Endothelial cell of umbilical vein (primary cell): Measurements from ENCODE around the gene BCAS3. TPM values are rescaled to one million over a fixed set of nuclear protein-coding genes. Genes with fewer than 3 reads are reported as not detected.

Source experiments
- BruUV-seq: library from RNA; stranded (reverse); fragments of 400-500 nt; replicated peaks from 2 replicates; lab custom pipeline; 2021; lab: Mats Ljungman, UMichigan
- CTCF ChIA-PET: fragments of 300-600, 350-600 bp; sonication (Branson Sonifier 250); formaldehyde crosslinking; loops from one replicate; lab custom pipeline; 2021; ENCODE audit warnings: antibody characterized with exemption, inconsistent platforms; lab: Charles Lee
- POLR2A ChIA-PET: fragments of 300-600, 350-600 bp; sonication (Branson Sonifier 250); formaldehyde crosslinking; loops from one replicate; lab custom pipeline; 2021; ENCODE audit warnings: antibody characterized with exemption, inconsistent platforms; lab: Charles Lee
- DNase-seq: peaks from one replicate; pipeline ENCODE4 v3.0.0-alpha.2; 2011; ENCODE audit warnings: low read depth, low spot score
- FAIRE-seq: peaks from 2 replicates; lab custom pipeline; 2011; peaks lifted over from hg19 to GRCh38; lab: Jason Lieb, UNC
- H2AFZ ChIP-seq: 2 replicates; pipeline ENCODE4 v1.6.0; 2012; ENCODE audit warnings: low read depth, low read length, control low read depth, inconsistent platforms
- H3K27ac ChIP-seq: 2 replicates; pipeline ENCODE4 v1.5.1; 2011; ENCODE audit warnings: low read depth, mild to moderate bottlenecking, control low read depth, low read length, moderate library complexity; ENCODE audit not compliant: insufficient read depth
- H3K27me3 ChIP-seq, 2 experiments: 2 replicates each; pipeline versions ENCODE4 v1.6.0 to v1.6.1; 2011; ENCODE audit warnings: low read length in 2 of 2, mixed read lengths in 1 of 2; ENCODE audit not compliant: control insufficient read depth in 2 of 2, insufficient read depth in 2 of 2
- H3K36me3 ChIP-seq, 2 experiments: 2 replicates in 1 of 2; 3 replicates in 1 of 2; pipeline ENCODE4 v1.5.1; 2011; ENCODE audit warnings: low read length in 2 of 2, mild to moderate bottlenecking in 1 of 2, moderate library complexity in 1 of 2; ENCODE audit not compliant: control insufficient read depth in 2 of 2, insufficient read depth in 2 of 2; ENCODE audit errors: extremely low read depth in 1 of 2
- H3K4me1 ChIP-seq: 3 replicates; pipeline ENCODE4 v1.5.1; 2011; ENCODE audit warnings: mild to moderate bottlenecking, low read length; ENCODE audit not compliant: control insufficient read depth, insufficient read depth; ENCODE audit errors: extremely low read depth
- H3K4me2 ChIP-seq: 2 replicates; pipeline ENCODE4 v1.6.1; 2011; ENCODE audit warnings: low read length, control low read depth, mixed read lengths; ENCODE audit not compliant: insufficient read depth
- H3K4me3 ChIP-seq, 3 experiments: fragments of 200-600 bp in 1 of 3; sonication (generic), shearing (Covaris generic) in 1 of 3; replicated peaks in 1 of 3; 2 replicates each; pipeline ENCODE4 v1.5.1; 2011 to 2016; ENCODE audit warnings: control low read depth in 3 of 3, low read length in 3 of 3, mild to moderate bottlenecking in 2 of 3, inconsistent platforms in 1 of 3, low read depth in 1 of 3, moderate library complexity in 1 of 3; ENCODE audit not compliant: insufficient read depth in 1 of 3
- H3K79me2 ChIP-seq: 2 replicates; pipeline ENCODE4 v1.6.0; 2012; ENCODE audit warnings: low read length, inconsistent platforms; ENCODE audit not compliant: control insufficient read depth, insufficient read depth
- H3K9ac ChIP-seq: replicated peaks from 2 replicates; pipeline ENCODE3; 2011; ENCODE audit warnings: low read length, control low read depth; ENCODE audit not compliant: insufficient read depth; ENCODE audit errors: extremely low read depth
- H3K9me1 ChIP-seq: replicated peaks from 3 replicates; pipeline ENCODE4 v1.6.0; 2011; ENCODE audit warnings: mild to moderate bottlenecking, low read length; ENCODE audit not compliant: control insufficient read depth, insufficient read depth; ENCODE audit errors: extremely low read depth
- H3K9me3 ChIP-seq: replicated peaks from 2 replicates; pipeline ENCODE4 v1.5.1; 2012; ENCODE audit warnings: low read length, inconsistent platforms; ENCODE audit not compliant: control insufficient read depth, insufficient read depth
- H4K20me1 ChIP-seq: replicated peaks from 2 replicates; pipeline ENCODE3; 2011; ENCODE audit warnings: mild to moderate bottlenecking, low read length; ENCODE audit not compliant: control insufficient read depth, insufficient read depth; ENCODE audit errors: extremely low read depth
- CTCF ChIP-seq, 2 donors: IDR thresholded peaks; 1 replicate in 1 of 2; 2 replicates in 1 of 2; pipeline ENCODE4 v1.5.1; 2011; ENCODE audit warnings: low read length in 2 of 2, mild to moderate bottlenecking in 2 of 2, moderate library complexity in 2 of 2, control low read depth in 1 of 2, inconsistent platforms in 1 of 2, low read depth in 1 of 2; ENCODE audit not compliant: insufficient read depth in 1 of 2; ENCODE audit errors: extremely low read depth in 1 of 2
- EZH2 ChIP-seq: IDR thresholded peaks from 2 replicates; pipeline ENCODE4 v1.6.1; 2012; ENCODE audit warnings: borderline replicate concordance, low read depth, mild to moderate bottlenecking, moderate library complexity, low read length, inconsistent platforms; ENCODE audit not compliant: severe bottlenecking
- FOS ChIP-seq: IDR thresholded peaks from 2 replicates; pipeline ENCODE4 v1.6.1; 2011; ENCODE audit warnings: mild to moderate bottlenecking, low read length, moderate library complexity, borderline replicate concordance; ENCODE audit not compliant: insufficient read depth
- GATA2 ChIP-seq: IDR thresholded peaks from 2 replicates; pipeline ENCODE4 v1.7.0; 2011; ENCODE audit warnings: low read depth, mild to moderate bottlenecking, moderate library complexity, mixed read lengths, low read length; ENCODE audit not compliant: insufficient read length, insufficient read depth
- JUN ChIP-seq: IDR thresholded peaks from 2 replicates; pipeline ENCODE4 v1.6.1; 2011; ENCODE audit warnings: borderline replicate concordance, low read depth; ENCODE audit not compliant: insufficient read length, insufficient read depth
- MAX ChIP-seq: IDR thresholded peaks from 2 replicates; pipeline ENCODE4 v1.6.1; 2011; ENCODE audit not compliant: insufficient read depth, insufficient read length
- MYC ChIP-seq: IDR thresholded peaks from one replicate; pipeline ENCODE4 v1.6.1; 2011; ENCODE audit warnings: mild to moderate bottlenecking, low read depth, low read length
- POLR2A ChIP-seq: IDR thresholded peaks from 2 replicates; pipeline ENCODE4 v1.6.1; 2012; ENCODE audit warnings: low read depth, mild to moderate bottlenecking, control low read depth, low read length
- POLR2AphosphoS5 ChIP-seq: IDR thresholded peaks from 2 replicates; pipeline ENCODE4 v1.6.1; 2012; ENCODE audit warnings: low read depth, mild to moderate bottlenecking, control low read depth, low read length, moderate library complexity; ENCODE audit not compliant: insufficient read depth
- dilution Hi-C: fragments of 300-500 bp; cut with MboI; formaldehyde crosslinking; loops from one replicate; pipeline ENCODE4 v1.15.0; 2019; ENCODE audit warnings: low sequenced_read_pairs; ENCODE audit not compliant: extremely low pct_ligation_motif_present
- intact Hi-C: fragments of 100-400 bp; cut with micrococcal nuclease; formaldehyde crosslinking; loops from one replicate; pipeline ENCODE4 v1.10.0; 2022
- polyA plus RNA-seq, 4 experiments: library from polyadenylated mRNA; depleted of rRNA in 3 of 4; stranded (reverse) in 3 of 4; unstranded in 1 of 4; fragments of >200 nt; gene quantifications; 2 replicates each; pipeline versions ENCODE4 v1.2.1 to v1.2.3, GENCODE V29; 2011 to 2012; ENCODE audit warnings: missing spikeins in 1 of 4
- total RNA-seq: library from RNA; stranded (reverse); gene quantifications from 2 replicates; pipeline ENCODE4 v1.2.3, GENCODE V29; 2021

BCAS3 gene
- total and polyA plus RNA-seq, 2 donors (not counting 3 experiments of a cell fraction or from before 2014, with no cell fraction given), result 8.2 to 16.0 TPM

DNA sequence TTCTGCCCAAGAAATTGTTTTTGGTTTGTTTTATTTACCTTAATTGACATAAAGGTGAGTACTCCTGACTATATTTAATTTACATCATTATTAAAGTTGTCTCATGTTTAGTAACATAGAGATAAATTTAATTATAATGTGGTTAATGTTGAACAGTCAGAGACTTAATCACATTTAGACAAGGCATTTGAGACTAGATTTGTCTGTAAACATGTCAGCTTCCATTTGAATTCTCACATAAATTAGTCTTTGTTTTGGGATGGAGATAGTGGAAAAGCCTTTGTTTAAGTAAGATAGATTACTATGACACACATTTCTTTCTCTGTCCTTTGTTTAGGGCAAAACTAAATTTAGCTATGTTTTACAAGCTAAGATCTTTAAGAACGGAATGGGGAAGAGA lies 18.5 kb upstream of the BCAS3 start:
- no peak for FAIRE-seq
- POLR2A ChIA-PET, result no interaction called here

GRCh38 chr17:60661489-60661888 lies 16.2 kb upstream of the BCAS3 start:
- ChIA-PET POLR2A (no interaction called here), CTCF (no interaction called here)
- peaks cover 2 to 5% of the 10 kb centered on the region in 2 experiments for H3K36me3 ChIP-seq
- no peak for DNase-seq
- H2AFZ ChIP-seq, result no peak overlapping the region
- no peak overlapping the region for H3K9ac ChIP-seq
- TF ChIP-seq JUN (no peak), POLR2A (no peak), EZH2 (no peak), MYC (no peak), GATA2 (no peak), CTCF (IDR thresholded peaks at IDR 0.05; ENCODE audit: extremely low read depth in 1 of 2, insufficient read depth in 1 of 2, low read depth in 1 of 2, low read length in 2 of 2) (no peak), FOS (no peak), POLR2AphosphoS5 (no peak), MAX (no peak)
- no peaks in the 10 kb centered on the region for H4K20me1 ChIP-seq
- BruUV-seq, result no TSS peak
- no peaks in the 10 kb centered on the region for H3K4me1 ChIP-seq
- peaks cover 4% of the 10 kb centered on the region for H3K79me2 ChIP-seq
- FAIRE-seq, result no peak
- no peaks in the 10 kb centered on the region for H3K9me1 ChIP-seq
- no peak overlapping the region for H3K27ac ChIP-seq
- H3K4me3 ChIP-seq, result no peak overlapping the region
- H3K9me3 ChIP-seq, result no peaks in the 10 kb centered on the region
- H3K4me2 ChIP-seq, result no peak overlapping the region
- dilution Hi-C loops, result no loop called here
- intact Hi-C loops, result no loop called here
- H3K27me3 ChIP-seq, result no peaks in the 10 kb centered on the region

More for the DNA sequence above, 18.5 kb upstream of the BCAS3 start:
- no peak overlapping the region for H3K4me3 ChIP-seq
- TF ChIP-seq FOS, result no peak
- peaks cover 7% of the 10 kb centered on the region for H3K79me2 ChIP-seq
- H3K9me3 ChIP-seq, result no peaks in the 10 kb centered on the region
- BruUV-seq, result no TSS peak
- intact Hi-C loops, result no loop called here
- no peaks in the 10 kb centered on the region for H3K4me1 ChIP-seq
- no peaks in the 10 kb centered on the region for H3K27me3 ChIP-seq
- no peak overlapping the region for H3K27ac ChIP-seq
- CTCF ChIA-PET, result no interaction called here
- no peaks in the 10 kb centered on the region for H3K9me1 ChIP-seq
- peaks cover 0 to 2% of the 10 kb centered on the region in 2 experiments for H3K36me3 ChIP-seq
- H2AFZ ChIP-seq, result no peak overlapping the region
- no peak overlapping the region for H3K4me2 ChIP-seq
- DNase-seq, result no peak
- H4K20me1 ChIP-seq, result no peaks in the 10 kb centered on the region
- no peak overlapping the region for H3K9ac ChIP-seq
- dilution Hi-C loops, result no loop called here
